GM23248 (cell line): Measurements from ENCODE around the gene KNL1.

Experiments
- EZH2 ChIP-seq: fragments of 200-600 bp; sonication (generic); IDR thresholded peaks from 2 replicates; pipeline ENCODE4 v1.6.1; 2018; ENCODE audit warnings: antibody characterized with exemption, mild to moderate bottlenecking; ENCODE audit not compliant: insufficient read depth, poor library complexity, severe bottlenecking
- EZH2phosphoT487 ChIP-seq: fragments of 200-600 bp; sonication (generic); IDR thresholded peaks from 2 replicates; pipeline ENCODE4 v1.6.1; 2018; ENCODE audit warnings: antibody characterized with exemption, moderate library complexity, mild to moderate bottlenecking, low read depth; ENCODE audit not compliant: insufficient read depth

- no peak for TF ChIP-seq EZH2phosphoT487
- no peak for TF ChIP-seq EZH2
Measured at GRCh38 chr15:40633178-40633577, 39.1 kb downstream of the KNL1 start.
